ENCODE results near the gene CYP3A4.

CYP3A4 gene

DNA sequence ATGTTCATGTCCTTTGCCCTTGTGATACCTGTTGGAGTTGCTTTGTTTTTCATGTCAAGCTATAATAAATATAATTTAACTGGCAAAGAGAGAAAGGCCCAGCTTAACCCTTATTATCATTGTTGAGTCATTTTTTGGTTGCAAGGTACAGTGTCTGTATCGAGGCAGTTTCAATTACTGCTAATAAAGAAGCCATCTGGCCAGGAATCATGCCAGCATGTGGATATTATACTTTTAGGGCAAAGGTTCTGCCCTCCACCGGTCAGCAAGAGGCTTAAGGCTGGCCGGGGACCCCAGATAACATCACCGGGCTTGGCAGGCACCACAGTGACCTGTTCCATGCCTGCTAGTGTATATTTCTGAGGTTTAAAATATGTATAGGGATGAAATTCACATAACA is 9.0 kb upstream of the CYP3A4 start:
- H3K4me3 ChIP-seq (ENCODE audit: low read length), result no peak overlapping the region
- TF ChIP-seq, protein P1, sequence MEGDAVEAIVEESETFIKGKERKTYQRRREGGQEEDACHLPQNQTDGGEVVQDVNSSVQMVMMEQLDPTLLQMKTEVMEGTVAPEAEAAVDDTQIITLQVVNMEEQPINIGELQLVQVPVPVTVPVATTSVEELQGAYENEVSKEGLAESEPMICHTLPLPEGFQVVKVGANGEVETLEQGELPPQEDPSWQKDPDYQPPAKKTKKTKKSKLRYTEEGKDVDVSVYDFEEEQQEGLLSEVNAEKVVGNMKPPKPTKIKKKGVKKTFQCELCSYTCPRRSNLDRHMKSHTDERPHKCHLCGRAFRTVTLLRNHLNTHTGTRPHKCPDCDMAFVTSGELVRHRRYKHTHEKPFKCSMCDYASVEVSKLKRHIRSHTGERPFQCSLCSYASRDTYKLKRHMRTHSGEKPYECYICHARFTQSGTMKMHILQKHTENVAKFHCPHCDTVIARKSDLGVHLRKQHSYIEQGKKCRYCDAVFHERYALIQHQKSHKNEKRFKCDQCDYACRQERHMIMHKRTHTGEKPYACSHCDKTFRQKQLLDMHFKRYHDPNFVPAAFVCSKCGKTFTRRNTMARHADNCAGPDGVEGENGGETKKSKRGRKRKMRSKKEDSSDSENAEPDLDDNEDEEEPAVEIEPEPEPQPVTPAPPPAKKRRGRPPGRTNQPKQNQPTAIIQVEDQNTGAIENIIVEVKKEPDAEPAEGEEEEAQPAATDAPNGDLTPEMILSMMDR (IDR thresholded peaks at IDR 0.05; ENCODE audit: insufficient read depth, low read depth, low read length, missing control alignments), result no peak
- no peak for DNase-seq (ENCODE audit: low read depth)

DNA sequence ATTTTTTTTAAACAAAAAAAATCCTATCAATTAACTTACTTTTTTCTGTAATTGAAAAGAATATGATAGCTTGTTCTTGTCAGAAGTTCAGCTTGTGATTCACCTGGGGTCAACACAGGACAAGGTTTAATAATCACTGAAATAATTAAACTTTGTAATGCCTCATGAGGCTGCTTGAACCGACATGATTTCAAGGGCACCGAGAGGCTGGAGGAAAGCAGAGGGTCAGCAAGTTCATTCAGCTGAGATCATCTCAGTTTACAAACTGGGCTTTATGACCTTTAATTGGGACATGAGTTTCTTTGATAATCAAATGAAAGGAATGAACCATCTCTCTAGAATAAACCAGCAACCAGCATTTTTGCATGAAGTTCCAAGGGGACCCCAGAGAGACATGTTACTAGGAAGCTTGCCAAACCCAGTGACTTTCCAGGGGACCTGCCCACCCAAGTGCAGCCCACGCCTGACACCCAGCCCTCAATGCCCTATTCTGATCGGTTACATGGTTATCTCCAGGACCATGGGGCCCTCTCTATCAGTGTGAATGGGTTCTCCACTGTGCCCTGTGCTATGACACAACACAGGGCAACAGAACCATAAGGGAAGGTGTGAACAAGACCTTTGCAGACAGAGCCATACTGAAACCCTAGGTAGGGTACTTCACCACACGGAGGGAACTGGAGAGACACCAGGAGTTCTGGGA is 7.8 kb upstream of the CYP3A4 start:
- H3K4me3 ChIP-seq (ENCODE audit: low read length), result no peak overlapping the region
- peak; percentile 14 for DNase-seq (ENCODE audit: low read depth)
- TF ChIP-seq, protein P1 (IDR thresholded peaks at IDR 0.05; ENCODE audit: insufficient read depth, low read depth, low read length, missing control alignments), result no peak

DNA sequence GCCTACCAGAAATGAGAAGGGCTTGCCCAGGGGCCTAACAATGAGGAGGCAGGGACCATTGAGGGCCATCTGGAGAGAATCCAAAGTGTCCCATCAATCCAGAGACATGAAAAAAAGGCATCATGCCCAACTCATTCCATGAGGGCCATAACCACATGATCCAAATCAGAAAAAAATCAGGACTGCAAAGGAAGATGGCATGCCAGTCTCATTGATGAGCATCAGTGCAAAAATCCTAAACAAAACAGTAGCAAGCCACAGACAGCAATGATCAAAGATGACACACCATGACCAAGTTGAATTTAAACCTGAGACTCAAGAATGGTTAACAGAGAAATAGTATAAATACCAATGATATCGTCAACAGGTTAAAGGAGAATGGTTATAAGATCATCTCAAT is 7.0 kb upstream of the CYP3A4 start:
- peak; percentile 58 for DNase-seq (ENCODE audit: low read depth)
- H3K4me3 ChIP-seq (ENCODE audit: low read length), result no peak overlapping the region
- TF ChIP-seq, protein P1 (IDR thresholded peaks at IDR 0.05; ENCODE audit: insufficient read depth, low read depth, low read length, missing control alignments), result no peak

DNA sequence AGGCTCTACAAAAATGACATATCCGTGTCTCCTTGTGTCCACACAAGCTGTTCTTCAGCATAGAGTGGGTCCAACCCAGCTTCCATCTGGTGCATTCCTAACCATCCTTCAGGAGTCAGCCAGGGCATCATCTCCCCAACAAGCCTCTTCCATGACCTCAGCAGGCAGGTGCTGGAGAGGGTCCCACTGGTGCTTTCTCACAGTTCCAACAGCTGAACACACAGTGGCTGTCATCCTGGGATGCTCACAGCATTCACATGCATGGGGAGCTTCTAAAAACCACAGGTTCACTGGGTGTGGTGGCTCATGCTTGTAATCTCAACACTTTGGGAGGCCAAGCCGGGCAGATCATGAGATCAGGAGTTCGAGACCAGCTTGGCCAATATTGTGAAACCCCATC is 6.4 kb upstream of the CYP3A4 start:
- TF ChIP-seq, protein P1 (IDR thresholded peaks at IDR 0.05; ENCODE audit: insufficient read depth, low read depth, low read length, missing control alignments), result no peak
- DNase-seq (ENCODE audit: low read depth), result no peak
- H3K4me3 ChIP-seq (ENCODE audit: low read length), result no peak overlapping the region

DNA sequence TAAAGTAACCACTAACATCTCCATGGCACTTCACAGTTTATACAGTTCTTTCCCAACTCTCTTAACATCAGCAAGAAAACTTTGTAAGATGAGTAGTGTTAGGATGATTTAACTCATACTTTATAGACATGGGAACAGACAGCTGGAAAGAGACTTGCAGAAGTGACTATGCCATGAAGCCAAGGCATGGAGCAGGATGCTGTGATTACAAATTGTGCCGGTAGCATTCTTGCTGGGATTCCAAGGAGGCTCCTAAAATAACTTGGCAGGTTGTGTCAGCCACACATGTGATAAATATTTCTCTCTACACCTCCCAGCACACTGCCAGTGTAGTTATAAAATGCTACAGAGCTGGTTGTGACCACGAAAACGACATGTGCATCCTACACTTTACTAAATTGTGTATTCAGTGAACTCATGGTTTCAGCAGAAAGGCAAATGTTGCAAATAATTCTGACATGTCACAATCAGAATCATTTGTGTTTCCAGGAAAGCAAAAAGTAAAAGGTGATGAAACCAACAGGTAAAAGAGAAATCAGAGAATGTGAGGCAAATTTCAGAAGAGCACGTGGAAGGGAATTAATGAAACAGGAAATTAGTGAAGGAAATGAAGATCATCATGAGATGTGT is 5.6 kb upstream of the CYP3A4 start:
- TF ChIP-seq, protein P1 (IDR thresholded peaks at IDR 0.05; ENCODE audit: insufficient read depth, low read depth, low read length, missing control alignments), result no peak
- no peak overlapping the region for H3K4me3 ChIP-seq (ENCODE audit: low read length)
- DNase-seq (ENCODE audit: low read depth), result peak; percentile 39

DNA sequence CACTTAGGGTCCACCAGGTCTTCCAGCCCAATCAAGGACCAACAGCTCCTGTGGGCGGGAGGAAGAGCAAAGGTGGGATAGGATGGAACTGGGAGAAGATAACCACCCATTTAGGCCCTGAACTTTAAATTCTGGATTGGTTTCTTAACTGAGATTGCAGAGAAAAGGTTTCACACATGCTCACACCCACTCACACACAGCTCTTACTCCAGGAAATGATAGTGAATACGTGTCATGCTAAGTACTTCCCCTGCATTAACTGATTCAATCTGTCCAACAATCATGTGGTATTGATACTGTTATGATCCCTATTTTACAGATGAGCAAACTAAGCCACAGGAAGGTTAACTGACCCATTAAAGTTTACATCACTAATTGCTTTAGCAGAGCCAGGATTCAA is 4.6 kb upstream of the CYP3A4 start:
- DNase-seq (ENCODE audit: low read depth), result peak; percentile 51
- H3K4me3 ChIP-seq (ENCODE audit: low read length), result no peak overlapping the region
- TF ChIP-seq, protein P1 (IDR thresholded peaks at IDR 0.05; ENCODE audit: insufficient read depth, low read depth, low read length, missing control alignments), result no peak

Data from epithelial cell of esophagus (primary cell).